KOPT-K1 (cell line): ENCODE data around the gene MSL2.
"Not testable (repeated sequence)": the region's sequence is repeated elsewhere in the genome, so short reads cannot be mapped to it uniquely, and the experiment has no call there.

Experiments
- H3K27ac ChIP-seq: fragments of 200-600 bp; sonication (generic); 2 replicates; pipeline ENCODE4 v1.5.1; 2016; ENCODE audit warnings: antibody characterized with exemption, mild to moderate bottlenecking, low read depth, low read length; ENCODE audit not compliant: poor library complexity, severe bottlenecking
- H3K36me3 ChIP-seq: fragments of 200-600 bp; sonication (generic); 2 replicates; pipeline ENCODE4 v1.5.1; 2017; ENCODE audit warnings: antibody characterized with exemption, mild to moderate bottlenecking, low read length, moderate library complexity; ENCODE audit not compliant: insufficient read depth
- H3K9me3 ChIP-seq: fragments of 200-600 bp; sonication (generic); 2 replicates; pipeline ENCODE4 v1.5.1; 2017; ENCODE audit warnings: antibody characterized with exemption, low read length, mild to moderate bottlenecking; ENCODE audit not compliant: insufficient read depth, poor library complexity, severe bottlenecking

Gene MSL2

DNA sequence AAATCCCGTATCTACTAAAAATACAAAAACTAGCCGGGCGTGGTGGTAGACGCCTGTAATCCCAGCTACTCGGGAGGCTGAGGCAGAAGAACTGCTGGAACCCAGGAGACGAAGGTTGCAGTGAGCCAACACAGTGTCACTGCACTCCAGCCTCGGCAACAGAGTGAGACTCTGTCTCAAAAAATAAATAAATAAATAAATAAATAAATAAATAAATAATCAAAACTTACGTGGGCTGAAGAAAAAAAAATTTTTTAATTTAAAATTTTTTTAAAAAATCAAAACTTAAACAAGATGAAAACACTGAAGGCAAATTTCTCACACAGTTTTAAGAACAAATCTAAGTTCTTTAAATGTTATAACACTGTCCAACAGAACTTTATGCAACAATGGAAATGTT lies 14.4 kb downstream of the MSL2 start:
- Histone ChIP-seq H3K36me3 (peaks cover 5% of the 10 kb centered on the region; the same call in 1 of the 2 replicates), H3K27ac (no peak overlapping the region), H3K9me3 (no peaks in the 10 kb centered on the region)

DNA sequence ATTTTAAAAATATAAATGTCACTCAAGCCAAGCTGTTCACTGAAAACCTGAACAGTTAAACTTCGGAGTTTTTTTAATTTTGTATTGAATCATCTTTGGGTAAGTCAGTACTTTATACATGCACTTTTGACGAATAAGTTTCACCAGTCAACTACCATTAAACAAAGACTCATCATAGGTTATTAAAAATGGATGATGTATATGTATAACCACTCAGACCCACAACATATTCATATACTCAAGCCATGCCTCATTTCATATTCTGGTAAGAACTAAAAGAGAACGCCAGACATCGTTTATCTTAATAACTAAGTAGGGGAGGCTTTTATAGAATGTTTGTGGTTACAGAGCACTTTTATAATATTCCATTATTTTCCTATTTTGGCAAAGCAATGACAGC lies 18.3 kb downstream of the MSL2 start:
- H3K27ac ChIP-seq, result no peak overlapping the region
- H3K36me3 ChIP-seq, result peaks cover 6% of the 10 kb centered on the region; the same call in 1 of the 2 replicates
- no peaks in the 10 kb centered on the region for H3K9me3 ChIP-seq

- Histone ChIP-seq H3K27ac (no peak overlapping the region), H3K36me3 (peaks cover 21% of the 10 kb centered on the region; the same call in 1 of the 2 replicates), H3K9me3 (no peaks in the 10 kb centered on the region)
Measured at GRCh38 chr3:136173939-136174490, 22.1 kb downstream of the MSL2 start.

DNA sequence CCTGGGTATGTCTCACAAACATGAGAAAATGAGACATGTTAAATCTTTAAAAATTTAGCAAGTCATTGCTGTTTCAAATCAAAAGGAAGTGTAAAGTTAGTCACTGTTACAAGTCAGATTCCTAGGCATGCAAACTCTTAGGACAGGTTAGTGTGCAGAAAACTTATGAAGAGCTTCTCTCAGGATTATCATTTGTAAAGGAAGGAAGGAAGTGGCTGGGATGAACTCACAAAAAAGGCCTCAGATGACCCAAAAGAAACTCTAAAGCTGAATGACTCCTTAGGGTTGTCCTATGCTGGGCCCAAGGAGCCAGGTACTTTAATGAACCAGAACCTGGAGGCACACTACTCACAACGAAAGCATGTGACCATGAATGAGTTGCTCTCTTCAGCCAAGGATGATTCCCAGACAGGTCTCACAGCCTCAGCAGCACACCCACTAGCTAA lies 25.0 kb downstream of the MSL2 start:
- no peaks in the 10 kb centered on the region for H3K9me3 ChIP-seq
- H3K27ac ChIP-seq, result no peak overlapping the region
- peaks cover 21% of the 10 kb centered on the region; the same call in 1 of the 2 replicates for H3K36me3 ChIP-seq

DNA sequence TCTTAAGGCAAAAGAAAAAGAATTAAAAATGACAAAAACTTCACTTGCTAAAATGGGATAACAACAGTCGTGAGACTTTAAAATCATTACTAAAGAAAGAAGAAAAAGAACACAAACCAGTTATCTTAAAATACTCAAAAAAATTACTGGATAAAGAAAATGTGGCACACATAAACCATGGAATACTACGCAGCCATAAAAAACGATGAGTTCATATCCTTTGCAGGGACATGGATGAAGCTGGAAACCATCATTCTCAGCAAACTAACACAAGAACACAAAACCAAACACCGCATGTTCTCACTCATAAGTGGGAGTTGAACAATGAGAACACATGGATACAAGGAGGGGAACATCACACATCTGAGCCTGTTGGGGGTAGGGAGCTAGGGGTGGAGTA lies 27.9 kb downstream of the MSL2 start:
- not testable (repeated sequence) for H3K27ac ChIP-seq, H3K9me3 ChIP-seq
- H3K36me3 ChIP-seq, result peaks cover 15% of the 10 kb centered on the region; the same call in 1 of the 2 replicates

GRCh38 chr3:136166507-136166906 lies 29.6 kb downstream of the MSL2 start:
- H3K36me3 ChIP-seq, result peaks cover 16% of the 10 kb centered on the region
- no peaks in the 10 kb centered on the region for H3K9me3 ChIP-seq
- no peak overlapping the region for H3K27ac ChIP-seq

GRCh38 chr3:136163607-136164006 lies 32.5 kb downstream of the MSL2 start:
- H3K9me3 ChIP-seq, H3K27ac ChIP-seq: not testable (repeated sequence)
- peaks cover 11% of the 10 kb centered on the region for H3K36me3 ChIP-seq

GRCh38 chr3:136162322-136162721 lies 33.8 kb downstream of the MSL2 start:
- H3K9me3 ChIP-seq, result no peaks in the 10 kb centered on the region
- peaks cover 11% of the 10 kb centered on the region for H3K36me3 ChIP-seq
- no peak overlapping the region for H3K27ac ChIP-seq

DNA sequence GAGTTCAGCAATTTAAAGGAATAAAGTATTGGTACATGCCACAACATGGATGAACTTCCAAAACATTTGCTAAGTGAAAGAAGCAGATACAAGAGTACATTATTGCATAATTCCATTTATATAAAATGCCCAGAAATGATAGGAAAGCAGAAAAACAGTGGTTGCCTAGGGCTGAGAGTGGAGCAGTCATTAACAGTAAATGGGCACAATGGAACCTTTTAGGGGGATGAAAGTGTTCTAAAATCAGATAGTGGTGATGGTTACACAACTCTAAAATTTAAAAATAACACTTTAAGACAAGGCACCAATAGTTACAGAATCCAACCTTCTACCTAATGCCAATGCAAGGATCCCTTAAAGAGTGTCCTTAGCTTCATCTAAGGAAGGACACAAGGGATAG lies 34.6 kb downstream of the MSL2 start:
- no peak overlapping the region for H3K27ac ChIP-seq
- peaks cover 11% of the 10 kb centered on the region for H3K36me3 ChIP-seq
- H3K9me3 ChIP-seq, result no peaks in the 10 kb centered on the region

GRCh38 chr3:136152963-136153362 lies 43.2 kb downstream of the MSL2 start:
- H3K36me3 ChIP-seq, result peaks cover 51% of the 10 kb centered on the region
- no peak overlapping the region for H3K27ac ChIP-seq

DNA sequence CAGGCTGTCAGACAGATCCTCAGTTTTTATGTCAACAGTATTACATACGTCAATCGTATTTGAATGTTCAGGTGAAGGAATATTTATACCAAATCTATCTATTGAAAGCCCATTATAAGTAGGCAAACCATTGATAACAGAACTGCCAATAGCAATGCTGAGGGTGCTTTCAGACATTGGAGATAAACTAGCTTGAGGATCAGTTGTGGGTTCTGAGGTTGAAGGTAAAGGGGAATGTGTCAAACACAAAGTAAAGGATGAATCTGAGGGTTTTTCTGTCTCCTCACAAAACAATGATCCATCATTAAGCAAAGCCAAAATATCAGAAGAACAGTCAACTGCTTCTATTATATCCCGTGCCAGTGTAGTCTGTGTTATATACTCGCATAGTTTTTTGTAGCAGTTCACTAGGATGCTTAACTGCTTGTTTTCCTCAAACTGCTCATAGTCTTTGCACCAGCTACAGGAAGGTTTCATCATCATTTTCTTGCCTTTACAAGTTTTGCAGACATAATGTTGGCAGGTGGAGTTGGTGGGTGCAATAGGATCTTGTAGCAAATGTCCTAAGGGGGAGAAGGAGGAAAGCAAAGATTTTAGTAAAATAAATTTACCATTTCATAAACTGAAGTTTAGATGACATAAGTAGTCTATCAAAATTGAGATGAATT lies 43.8 kb downstream of the MSL2 start:
- Histone ChIP-seq H3K36me3 (peaks cover 57% of the 10 kb centered on the region), H3K27ac (no peak overlapping the region), H3K9me3 (no peaks in the 10 kb centered on the region)

More at GRCh38 chr3:136152963-136153362, 43.2 kb downstream of the MSL2 start:
- no peaks in the 10 kb centered on the region for H3K9me3 ChIP-seq

- peaks cover 62% of the 10 kb centered on the region for H3K36me3 ChIP-seq
- H3K9me3 ChIP-seq, result no peaks in the 10 kb centered on the region
- H3K27ac ChIP-seq, result no peak overlapping the region
Measured at GRCh38 chr3:136151219-136151618, 44.9 kb downstream of the MSL2 start.

DNA sequence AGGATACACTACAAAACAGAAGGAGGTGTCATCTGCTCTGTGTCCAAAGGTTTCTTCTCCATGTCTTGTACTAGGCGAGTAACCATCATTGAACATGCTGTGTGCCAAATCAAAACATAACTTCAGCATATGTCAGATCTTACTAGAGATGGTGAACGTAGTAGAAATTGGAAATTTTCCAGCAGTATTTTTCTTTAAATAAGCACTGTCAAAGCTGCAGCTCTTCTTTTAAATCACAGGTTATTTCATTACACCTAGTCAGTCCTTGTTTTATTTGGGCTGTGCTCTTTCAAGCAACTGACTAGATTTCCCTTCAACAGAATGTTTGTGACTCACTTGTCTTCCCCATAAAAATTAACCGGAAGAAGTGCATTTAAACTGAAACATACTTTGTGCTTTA lies 46.5 kb downstream of the MSL2 start:
- Histone ChIP-seq H3K9me3 (no peaks in the 10 kb centered on the region), H3K36me3 (peaks cover 77% of the 10 kb centered on the region), H3K27ac (no peak overlapping the region)

DNA sequence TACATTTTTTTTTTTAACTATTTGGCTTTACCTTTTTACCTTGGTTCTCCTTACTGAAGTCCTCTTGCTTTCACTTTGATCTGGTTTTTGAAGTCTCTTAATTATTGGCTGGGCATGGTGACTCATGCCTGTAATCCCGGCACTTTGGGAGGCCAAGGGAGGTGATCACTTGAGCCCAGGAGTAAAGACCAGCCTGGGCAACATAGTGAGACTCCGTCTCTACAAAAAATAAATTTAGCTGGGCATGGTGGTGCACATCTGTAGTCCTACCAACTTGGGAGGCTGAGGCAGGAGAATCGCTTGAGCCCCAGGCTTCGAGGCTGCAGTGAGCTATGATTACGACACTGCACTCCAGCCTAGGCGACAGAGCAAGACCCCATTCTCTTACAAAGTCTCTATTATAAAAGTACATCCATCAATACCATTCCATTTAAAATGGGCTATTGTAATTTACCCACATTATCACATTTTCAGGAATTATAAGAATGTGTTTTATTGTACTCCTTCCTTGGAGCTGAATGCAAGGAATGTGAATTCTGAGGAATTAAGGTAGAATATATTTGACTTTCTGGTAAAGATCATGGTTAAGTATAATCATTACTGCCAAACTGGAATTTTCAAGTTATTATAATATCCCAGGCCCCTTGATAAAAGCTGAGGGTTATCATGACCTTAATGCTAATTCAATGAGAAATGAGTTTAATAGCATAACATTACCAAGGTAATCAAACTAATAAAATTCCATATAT lies 49.0 kb downstream of the MSL2 start:
- peaks cover 77% of the 10 kb centered on the region for H3K36me3 ChIP-seq
- H3K9me3 ChIP-seq, result no peaks in the 10 kb centered on the region
- no peak overlapping the region for H3K27ac ChIP-seq

DNA sequence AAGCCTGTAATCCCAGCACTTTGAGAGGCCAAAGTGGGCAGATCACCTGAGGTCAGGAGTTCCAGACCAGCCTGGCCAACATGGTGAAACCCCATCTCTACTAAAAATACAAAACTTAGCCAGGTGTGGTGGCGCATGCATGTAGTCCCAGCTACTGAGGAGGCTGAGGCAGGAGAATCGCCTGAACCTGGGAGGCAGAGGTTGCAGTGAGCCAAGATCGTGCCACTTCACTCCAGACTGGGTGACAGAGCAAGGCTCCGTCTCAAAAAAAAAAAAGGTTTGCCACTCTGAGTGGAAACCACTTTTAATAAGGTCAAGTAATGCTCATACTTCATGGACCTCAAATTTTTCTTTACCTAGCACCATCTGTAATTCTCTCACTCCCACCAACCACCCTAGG lies 51.7 kb downstream of the MSL2 start:
- not testable (repeated sequence) for H3K27ac ChIP-seq
- H3K36me3 ChIP-seq, result peaks cover 51% of the 10 kb centered on the region

More for the DNA sequence above, 51.7 kb downstream of the MSL2 start:
- not testable (repeated sequence) for H3K9me3 ChIP-seq
